Measurements from ENCODE around the gene CHRM1.
"Not testable (repeated sequence)": the region's sequence is repeated elsewhere in the genome, so short reads cannot be mapped to it uniquely, and the experiment has no call there.

CHRM1 gene

DNA sequence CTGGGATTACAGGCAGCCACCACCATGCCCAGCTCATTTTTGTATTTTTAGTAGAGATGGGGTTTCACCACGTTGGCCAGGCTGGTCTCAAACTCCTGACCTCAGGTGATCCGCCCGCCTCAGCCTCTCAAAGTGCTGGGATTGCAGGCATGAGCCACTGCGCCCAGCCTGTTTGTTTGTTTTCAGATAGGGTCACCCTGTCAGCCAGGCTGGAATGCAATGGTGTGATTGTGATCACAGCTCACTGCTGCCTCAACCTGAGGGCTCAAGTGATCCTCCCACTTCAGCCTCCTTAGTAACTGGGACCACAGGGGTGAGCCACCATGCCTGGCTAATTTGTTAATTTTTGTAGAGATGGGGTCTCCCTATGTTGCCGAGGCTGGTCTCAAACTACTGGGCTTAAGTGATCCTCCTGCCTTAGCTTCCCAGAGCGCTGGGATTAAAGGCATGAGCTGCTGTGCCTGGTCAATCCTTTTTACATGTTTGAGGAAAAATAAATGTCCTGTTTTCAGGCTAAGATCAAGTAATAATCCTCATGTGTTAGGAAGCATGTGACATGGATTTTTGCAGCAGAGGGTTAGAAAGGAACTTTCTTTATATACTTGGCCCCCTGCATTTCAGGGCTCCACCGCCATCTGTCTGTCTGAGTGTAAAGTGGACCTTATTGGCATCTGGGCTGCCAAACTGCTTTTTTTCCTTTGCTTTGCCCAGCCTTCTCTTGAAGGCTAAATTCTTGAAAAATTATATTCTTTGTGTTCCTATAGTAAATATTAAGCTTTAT, 45.3 kb downstream of the CHRM1 start:
- no peak for DNase-seq (ENCODE audit: low spot score)

DNA sequence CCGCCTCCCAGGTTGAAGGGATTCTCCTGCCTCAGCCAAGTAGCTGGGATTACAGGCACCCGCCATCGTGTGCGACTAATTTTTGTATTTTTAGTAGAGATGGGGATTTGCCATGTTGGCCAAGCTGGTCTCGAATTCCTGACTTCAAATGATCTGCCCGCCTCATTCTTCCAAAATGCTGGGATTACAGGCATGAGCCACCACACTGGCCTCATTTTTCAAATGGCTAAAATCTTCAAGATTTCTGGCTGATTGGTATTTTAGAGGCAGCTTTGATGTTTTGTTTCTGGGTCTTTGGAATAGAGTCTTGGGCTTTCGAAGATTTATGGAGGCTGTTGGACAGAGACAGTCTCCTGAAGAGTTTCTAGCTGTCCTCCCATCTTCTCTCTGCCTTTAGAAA, 46.3 kb downstream of the CHRM1 start:
- DNase-seq (ENCODE audit: low spot score) = no peak

DNA sequence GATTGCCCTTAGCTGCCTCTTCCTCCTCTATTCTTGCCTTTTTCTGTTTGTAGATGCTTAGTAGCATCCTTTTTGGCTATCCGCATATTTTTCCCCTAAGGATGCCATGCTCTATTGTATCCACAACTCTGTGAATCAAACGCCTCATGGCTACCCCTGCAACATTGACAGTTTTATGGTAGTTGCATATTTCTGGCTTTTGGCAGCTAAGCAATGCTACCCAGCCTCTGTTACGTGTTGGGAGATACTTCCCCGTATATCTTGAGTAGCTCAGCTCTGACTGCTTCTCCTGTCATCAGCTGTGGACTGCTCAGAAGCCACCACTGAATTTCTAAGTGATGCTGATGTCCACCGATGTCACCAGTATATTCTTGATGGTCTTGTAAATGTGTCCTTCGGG, 55.5 kb downstream of the CHRM1 start:
- DNase-seq (ENCODE audit: low spot score) = no peak

DNA sequence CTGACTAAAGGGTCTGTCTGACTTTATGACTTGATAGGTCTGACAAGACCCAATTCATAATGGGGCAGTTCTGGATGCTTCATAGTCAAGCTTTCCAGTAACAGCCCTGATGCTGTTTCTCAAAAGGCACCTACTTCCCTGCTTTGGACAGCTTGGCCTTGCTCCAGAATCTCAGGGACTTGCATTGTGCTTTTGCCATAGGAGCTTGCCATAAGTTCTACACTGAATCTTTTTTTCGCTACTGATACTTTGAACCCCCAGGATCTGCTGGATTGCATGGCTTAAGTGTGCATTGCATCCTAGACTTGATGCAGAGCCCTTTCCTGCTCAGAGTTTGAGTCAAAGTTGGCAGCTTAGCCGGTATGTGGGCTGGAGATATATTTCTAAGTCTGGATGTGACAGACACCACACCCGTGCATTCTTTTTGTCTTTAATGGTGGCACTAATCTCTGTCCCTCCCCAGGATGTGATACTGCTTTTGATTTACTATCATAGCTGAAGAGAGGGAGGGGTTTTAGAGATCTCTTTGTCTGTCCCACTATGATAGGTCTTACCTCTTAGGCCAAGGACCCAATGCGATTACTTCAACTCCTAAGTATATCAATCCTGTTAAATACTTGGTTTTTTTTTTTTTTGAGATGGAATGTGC, 57.4 kb downstream of the CHRM1 start:
- DNase-seq (ENCODE audit: low spot score) = no peak

DNA sequence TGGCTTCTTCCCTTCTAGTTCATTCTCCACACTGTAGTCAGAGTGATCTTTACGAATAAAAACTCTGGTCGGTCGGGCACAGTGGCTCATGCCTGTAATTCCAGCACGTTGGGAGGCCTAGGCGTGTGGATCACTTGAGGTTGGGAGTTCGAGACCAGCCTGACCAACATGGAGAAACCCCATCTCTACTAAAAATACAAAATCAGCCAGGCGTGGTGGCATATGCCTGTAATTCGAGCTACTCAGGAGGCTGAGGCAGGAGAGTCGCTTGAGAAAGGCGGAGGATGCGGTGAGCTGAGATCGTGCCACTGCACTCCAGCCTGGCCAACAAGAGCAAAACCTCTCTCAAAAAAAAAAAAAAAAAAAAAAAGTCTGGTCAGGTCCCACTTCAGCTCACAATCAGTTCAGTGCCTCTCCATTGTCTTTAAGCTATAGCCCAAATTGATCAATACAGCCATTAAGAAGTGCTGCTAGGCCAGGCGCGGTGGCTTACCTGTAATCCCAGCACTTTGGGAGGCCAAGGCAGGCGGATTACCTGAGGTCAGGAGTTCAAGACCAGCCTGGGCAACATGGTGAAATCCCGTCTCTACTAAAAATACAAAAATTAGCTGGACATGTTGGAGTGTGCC, 59.5 kb downstream of the CHRM1 start:
- not testable (repeated sequence) for DNase-seq (ENCODE audit: low spot score)

DNA sequence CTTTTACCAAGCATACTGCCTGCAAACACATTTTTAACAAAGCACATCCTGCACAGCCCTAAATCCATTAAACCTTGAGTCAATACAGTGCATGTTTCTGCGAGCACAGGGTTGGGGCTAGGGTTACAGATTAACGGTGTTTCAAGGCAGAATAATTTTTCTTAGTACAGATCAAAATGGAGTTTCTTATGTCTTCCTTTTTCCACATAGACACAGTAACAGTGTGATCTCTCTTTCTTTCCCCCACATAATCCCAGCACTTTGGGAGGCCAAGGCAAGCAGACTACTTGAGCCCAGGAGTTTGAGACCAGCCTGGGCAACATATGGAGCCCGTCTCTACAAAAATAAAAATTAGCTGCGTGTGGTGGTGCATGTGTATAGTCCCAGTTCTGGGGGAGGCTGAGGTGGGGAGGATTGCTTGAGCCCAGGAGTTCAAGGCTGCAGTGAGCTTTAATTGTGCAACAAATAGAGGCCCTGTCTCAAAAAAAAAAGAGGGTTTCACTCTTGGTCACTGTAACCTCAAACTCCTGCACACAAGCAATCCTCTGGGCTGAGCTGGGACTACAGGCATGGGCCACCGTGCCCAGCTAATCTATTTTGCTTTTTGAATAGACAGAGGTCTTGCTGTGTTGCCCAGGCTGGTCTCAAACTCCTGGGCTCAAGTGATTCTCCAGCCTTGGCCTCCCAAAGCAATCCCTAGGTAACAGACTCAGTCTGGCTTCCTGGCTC, 60.2 kb downstream of the CHRM1 start:
- no peak for DNase-seq (ENCODE audit: low spot score)

DNA sequence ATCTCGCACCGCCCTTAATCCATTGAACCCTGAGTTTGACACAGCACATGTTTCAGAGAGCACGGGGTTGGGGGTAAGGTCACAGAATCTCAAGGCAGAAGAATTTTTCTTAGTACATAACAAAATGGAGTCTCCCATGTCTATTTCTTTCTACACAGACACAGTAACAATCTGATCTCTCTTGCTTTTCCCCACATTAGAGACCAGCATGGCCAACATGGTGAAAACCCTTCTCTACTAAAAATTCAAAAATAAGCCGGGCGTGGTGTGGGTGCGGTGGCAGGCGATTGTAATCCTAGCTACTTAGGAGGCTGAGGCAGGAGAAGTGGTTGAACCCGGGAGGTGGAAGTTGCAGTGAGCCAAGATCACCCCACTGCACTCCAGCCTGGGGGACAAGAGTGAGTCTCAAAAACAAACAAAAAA, 61.9 kb downstream of the CHRM1 start:
- not testable (repeated sequence) for DNase-seq (ENCODE audit: low spot score)
